HepG2 (cell line): ENCODE measurements around the gene GRAMD1A. TPM values are rescaled to one million over a fixed set of nuclear protein-coding genes. Genes with fewer than 3 reads are reported as not detected.

ENCODE experiments used
- ARID4A ChIP-seq: sonication (generic); formaldehyde crosslinking; IDR thresholded peaks from 2 replicates; pipeline ENCODE4 v1.5.0; 2020; ENCODE audit warnings: mild to moderate bottlenecking, missing genetic modification reagents, borderline replicate concordance
- GTF2F1 ChIP-seq: fragments of 150-350 bp; IDR thresholded peaks from 2 replicates; pipeline ENCODE4 v1.6.1; 2014; ENCODE audit warnings: low read length
- NFYB ChIP-seq: sonication (generic); formaldehyde crosslinking; IDR thresholded peaks from 2 replicates; pipeline ENCODE4 v1.4.0; 2020; ENCODE audit warnings: missing genetic modification reagents
- POLR2A ChIP-seq, 2 experiments: IDR thresholded peaks; 2 replicates each; pipeline ENCODE4 v1.6.1; 2011; ENCODE audit warnings: low read depth in 2 of 2, low read length in 2 of 2, mild to moderate bottlenecking in 1 of 2, moderate library complexity in 1 of 2; ENCODE audit not compliant: insufficient read depth in 1 of 2
- PRDM10 ChIP-seq: sonication (generic); formaldehyde crosslinking; IDR thresholded peaks from 2 replicates; pipeline ENCODE4 v1.4.0; 2020; ENCODE audit warnings: low read depth, missing genetic modification reagents
- SALL1 ChIP-seq: sonication (generic); formaldehyde crosslinking; IDR thresholded peaks from 2 replicates; pipeline ENCODE4 v1.8.0; 2022; ENCODE audit warnings: mild to moderate bottlenecking, missing genetic modification reagents
- SATB2 ChIP-seq: sonication (generic); formaldehyde crosslinking; IDR thresholded peaks from 2 replicates; pipeline ENCODE4 v1.5.0; 2020; ENCODE audit warnings: missing genetic modification reagents
- SMC3 ChIP-seq: IDR thresholded peaks from 2 replicates; pipeline ENCODE4 v1.6.1; 2011; ENCODE audit warnings: low read length, improper control_type of control experiment
- ZC3H13 ChIP-seq: sonication (generic); formaldehyde crosslinking; IDR thresholded peaks from 2 replicates; pipeline ENCODE4 v1.8.1; 2023; ENCODE audit warnings: mild to moderate bottlenecking, missing genetic modification reagents, moderate library complexity
- ZFP37 ChIP-seq: sonication (generic); formaldehyde crosslinking; IDR thresholded peaks from 2 replicates; pipeline ENCODE4 v1.4.0; 2020; ENCODE audit warnings: missing genetic modification reagents, borderline replicate concordance
- ZNF142 ChIP-seq: sonication (generic); formaldehyde crosslinking; IDR thresholded peaks from 2 replicates; pipeline ENCODE4 v1.4.0; 2020; ENCODE audit warnings: missing genetic modification reagents
- polyA plus RNA-seq, 8 experiments: library from polyadenylated mRNA; depleted of rRNA in 3 of 8; stranded (reverse) in 7 of 8; unstranded in 1 of 8; fragments of >200 nt; fragmentation: Illumina TruSeq in 4 of 8; extraction: Trizol in 4 of 8; gene quantifications; 2 replicates each; pipeline versions ENCODE4 v1.2.1 to v1.2.3, GENCODE V29; 2011 to 2016; ENCODE audit warnings: low read depth in 4 of 8, missing spikeins in 1 of 8, mixed read lengths in 1 of 8; ENCODE audit not compliant: insufficient read depth in 1 of 8
- total RNA-seq, 5 experiments: library from RNA; depleted of rRNA; stranded (reverse); fragments of >200 nt; fragmentation: Illumina TruSeq; extraction: Trizol; gene quantifications; 2 replicates each; pipeline ENCODE4 v1.2.3, GENCODE V29; 2016; ENCODE audit warnings: low read depth in 1 of 5

Gene GRAMD1A
- total and polyA plus RNA-seq, 2 of the 13 experiments (the other 11 are each of a cell fraction or from before 2014, with no cell fraction given): 14.7 to 181 TPM

GRCh38 chr19:35066691-35067563 is 66.8 kb downstream of the GRAMD1A start (continued):
- TF ChIP-seq ARID4A (CRISPR knock-in tag) (peak; percentile 41; the same call in 1 of the 2 replicates), PRDM10 (0 out of 2 replicates have a peak, but pooled peaks have one; percentile 23), NFYB (CRISPR knock-in tag) (peak; percentile 70), ZFP37 (CRISPR knock-in tag) (no peak), GTF2F1 (no peak), POLR2A (IDR thresholded peaks at IDR 0.05; ENCODE audit: insufficient read depth in 1 of 2, low read depth in 2 of 2, low read length in 2 of 2) (peak in 1 of 2 experiments; percentile 31; a peak in 1 of 4 replicates), SALL1 (CRISPR knock-in tag) (peak; percentile 57), ZNF142 (CRISPR knock-in tag) (no peak), SATB2 (0 out of 2 replicates have a peak, but pooled peaks have one; percentile 22), ZC3H13 (no peak), SMC3 (peak; percentile 54)
